Activated naive CD4-positive, alpha-beta T cell treated with anti-CD3 and anti-CD28 coated beads for 36 hours (primary cell): ENCODE results near the gene CHRM4. TPM values are rescaled to one million over a fixed set of nuclear protein-coding genes. Genes with fewer than 3 reads are reported as not detected.

Experiments used
- CTCF ChIA-PET: fragments of 350-600 bp; sonication (Branson Sonifier 250); formaldehyde crosslinking; loops from one replicate; lab custom pipeline; 2021; ENCODE audit warnings: antibody characterized with exemption; lab: Charles Lee
- DNase-seq: peaks from one replicate; pipeline ENCODE4 v3.0.0-alpha.2; 2020
- H3K27ac Mint-ChIP-seq: one replicate; pipeline ENCODE4 v1.8.0; 2021; ENCODE audit warnings: mild to moderate bottlenecking, mixed read lengths
- H3K27me3 Mint-ChIP-seq: one replicate; pipeline ENCODE4 v1.8.0; 2021; ENCODE audit warnings: low read depth, mixed read lengths
- H3K36me3 Mint-ChIP-seq: one replicate; pipeline ENCODE4 v1.8.0; 2021; ENCODE audit warnings: low read depth, mixed read lengths
- H3K4me1 Mint-ChIP-seq: one replicate; pipeline ENCODE4 v1.8.0; 2021; ENCODE audit warnings: low read depth, mixed read lengths
- H3K4me3 Mint-ChIP-seq: one replicate; pipeline ENCODE4 v1.8.0; 2021; ENCODE audit warnings: mild to moderate bottlenecking, moderate library complexity, mixed read lengths
- H3K9me3 Mint-ChIP-seq: one replicate; pipeline ENCODE4 v1.8.0; 2021; ENCODE audit warnings: mixed read lengths
- intact Hi-C: fragments of 100-400 bp; cut with micrococcal nuclease; formaldehyde crosslinking; loops from one replicate; pipeline ENCODE4 v1.15.1; 2023
- total RNA-seq, 2 experiments: library from RNA; stranded (reverse); gene quantifications; one replicate each; pipeline ENCODE4 v1.2.3, GENCODE V29; 2021

The CHRM4 gene
- total RNA-seq, 2 experiments from 2014 or later = not detected

GRCh38 chr11:46361283-46362155, 30.1 kb downstream of the CHRM4 start:
- H3K36me3 Mint-ChIP-seq = peaks cover 3% of the 10 kb centered on the region
- DNase-seq = peak; percentile 87
- H3K27ac Mint-ChIP-seq = peak overlapping the region; percentile 95
- no peaks in the 10 kb centered on the region for H3K27me3 Mint-ChIP-seq
- peaks cover 58% of the 10 kb centered on the region for H3K4me1 Mint-ChIP-seq
- CTCF ChIA-PET = interaction anchor here (0.5 to 15.3 kb wide), 9 partner anchors 12 to 214 kb away, joined by 3 to 368 read pairs (median 5); partner anchors contain the start of gene DGKZ
- intact Hi-C loops = loop anchor here (1.0 to 2.0 kb wide), 2 partner anchors 9 to 15 kb away; partner anchors contain the start of gene DGKZ
- H3K9me3 Mint-ChIP-seq = no peaks in the 10 kb centered on the region
- peak overlapping the region; percentile 78 for H3K4me3 Mint-ChIP-seq

- Mint-ChIP-seq H3K4me3 (peak overlapping the region; percentile 78), H3K9me3 (no peaks in the 10 kb centered on the region), H3K27me3 (no peaks in the 10 kb centered on the region), H3K4me1 (peaks cover 64% of the 10 kb centered on the region), H3K27ac (peak overlapping the region; percentile 95), H3K36me3 (peaks cover 3% of the 10 kb centered on the region)
- no peak for DNase-seq
- intact Hi-C loops = loop anchor here (1.0 to 2.0 kb wide), 2 partner anchors 9 to 14 kb away; partner anchors contain the start of gene DGKZ
- CTCF ChIA-PET = interaction anchor here (0.8 to 15.3 kb wide), 9 partner anchors 8 to 122 kb away, joined by 3 to 368 read pairs (median 5); partner anchors contain the start of gene DGKZ
Observed at GRCh38 chr11:46360878-46361277, 30.7 kb downstream of the CHRM4 start.

- DNase-seq = no peak
- intact Hi-C loops = loop anchor here (2.0 kb wide), 1 partner anchor 13 kb away; the partner anchor contains the start of gene DGKZ
- Mint-ChIP-seq H3K4me1 (peaks cover 65% of the 10 kb centered on the region), H3K4me3 (no peak overlapping the region), H3K27ac (peak overlapping the region; percentile 95), H3K9me3 (no peaks in the 10 kb centered on the region), H3K36me3 (peaks cover 3% of the 10 kb centered on the region), H3K27me3 (no peaks in the 10 kb centered on the region)
- CTCF ChIA-PET = interaction anchor here (1.0 to 15.3 kb wide), 5 partner anchors 9 to 51 kb away, joined by 3 to 368 read pairs (median 8); partner anchors contain the start of gene DGKZ
Observed at GRCh38 chr11:46359953-46360352, 31.6 kb downstream of the CHRM4 start.

GRCh38 chr11:46357483-46357936, 34.1 kb downstream of the CHRM4 start:
- Mint-ChIP-seq H3K9me3 (no peaks in the 10 kb centered on the region), H3K4me3 (no peak overlapping the region), H3K36me3 (no peaks in the 10 kb centered on the region), H3K27me3 (no peaks in the 10 kb centered on the region), H3K27ac (peak overlapping the region; percentile 68), H3K4me1 (peaks cover 70% of the 10 kb centered on the region)
- CTCF ChIA-PET = interaction anchor here (0.6 to 1.1 kb wide), 4 partner anchors 9 to 915 kb away, joined by 3 to 5 read pairs (median 4); no protein-coding TSS in a partner anchor
- no peak for DNase-seq
- intact Hi-C loops = no loop called here

GRCh38 chr11:46356924-46357482, 34.6 kb downstream of the CHRM4 start:
- H3K27me3 Mint-ChIP-seq = no peaks in the 10 kb centered on the region
- peak overlapping the region; percentile 21 for H3K27ac Mint-ChIP-seq
- H3K4me3 Mint-ChIP-seq = no peak overlapping the region
- H3K9me3 Mint-ChIP-seq = no peaks in the 10 kb centered on the region
- H3K36me3 Mint-ChIP-seq = no peaks in the 10 kb centered on the region
- CTCF ChIA-PET = interaction anchor here (0.7 to 13.5 kb wide), 4 partner anchors 9 to 115 kb away, joined by 3 to 368 read pairs (median 4); no protein-coding TSS in a partner anchor
- intact Hi-C loops = no loop called here
- peaks cover 70% of the 10 kb centered on the region for H3K4me1 Mint-ChIP-seq
- no peak for DNase-seq

GRCh38 chr11:46353698-46354097, 37.9 kb downstream of the CHRM4 start:
- intact Hi-C loops = no loop called here
- no peaks in the 10 kb centered on the region for H3K27me3 Mint-ChIP-seq
- peak; percentile 78 for DNase-seq
- peaks cover 86% of the 10 kb centered on the region for H3K4me1 Mint-ChIP-seq
- H3K36me3 Mint-ChIP-seq = peaks cover 5% of the 10 kb centered on the region
- peak overlapping the region; percentile 90 for H3K27ac Mint-ChIP-seq
- H3K9me3 Mint-ChIP-seq = no peaks in the 10 kb centered on the region
- CTCF ChIA-PET = interaction anchor here (0.5 to 14.1 kb wide), 10 partner anchors 9 to 347 kb away, joined by 3 to 368 read pairs (median 5); no protein-coding TSS in a partner anchor
- peak overlapping the region; percentile 41 for H3K4me3 Mint-ChIP-seq

GRCh38 chr11:46352063-46352841, 39.3 kb downstream of the CHRM4 start:
- no peaks in the 10 kb centered on the region for H3K27me3 Mint-ChIP-seq
- peak overlapping the region; percentile 90 for H3K27ac Mint-ChIP-seq
- peaks cover 77% of the 10 kb centered on the region for H3K4me1 Mint-ChIP-seq
- peaks cover 5% of the 10 kb centered on the region for H3K36me3 Mint-ChIP-seq
- H3K9me3 Mint-ChIP-seq = no peaks in the 10 kb centered on the region
- intact Hi-C loops = loop anchor here (1.0 kb wide), 3 partner anchors 9 to 177 kb away; no protein-coding TSS in a partner anchor
- peak overlapping the region; percentile 77 for H3K4me3 Mint-ChIP-seq
- peak; percentile 81 for DNase-seq
- CTCF ChIA-PET = interaction anchor here (0.5 to 14.1 kb wide), 21 partner anchors 7 to 266 kb away, joined by 3 to 368 read pairs (median 5); no protein-coding TSS in a partner anchor

- H3K27ac Mint-ChIP-seq = peak overlapping the region; percentile 80
- peaks cover 5% of the 10 kb centered on the region for H3K36me3 Mint-ChIP-seq
- peaks cover 76% of the 10 kb centered on the region for H3K4me1 Mint-ChIP-seq
- H3K27me3 Mint-ChIP-seq = no peaks in the 10 kb centered on the region
- intact Hi-C loops = loop anchor here (1.0 kb wide), 3 partner anchors 10 to 178 kb away; no protein-coding TSS in a partner anchor
- CTCF ChIA-PET = interaction anchor here (0.7 to 14.1 kb wide), 17 partner anchors 7 to 637 kb away, joined by 3 to 368 read pairs (median 6); no protein-coding TSS in a partner anchor
- DNase-seq = no peak
- no peaks in the 10 kb centered on the region for H3K9me3 Mint-ChIP-seq
- peak overlapping the region; percentile 77 for H3K4me3 Mint-ChIP-seq
Observed at GRCh38 chr11:46351606-46352005, 40.0 kb downstream of the CHRM4 start.

GRCh38 chr11:46351148-46351547, 40.4 kb downstream of the CHRM4 start:
- CTCF ChIA-PET = interaction anchor here (0.6 to 14.1 kb wide), 11 partner anchors 10 to 636 kb away, joined by 3 to 368 read pairs (median 7); no protein-coding TSS in a partner anchor
- no peaks in the 10 kb centered on the region for H3K27me3 Mint-ChIP-seq
- peaks cover 5% of the 10 kb centered on the region for H3K36me3 Mint-ChIP-seq
- H3K9me3 Mint-ChIP-seq = no peaks in the 10 kb centered on the region
- peaks cover 76% of the 10 kb centered on the region for H3K4me1 Mint-ChIP-seq
- peak overlapping the region; percentile 80 for H3K27ac Mint-ChIP-seq
- H3K4me3 Mint-ChIP-seq = peak overlapping the region; percentile 77
- no peak for DNase-seq
- intact Hi-C loops = no loop called here

GRCh38 chr11:46350695-46351094, 40.9 kb downstream of the CHRM4 start:
- Mint-ChIP-seq H3K36me3 (peaks cover 5% of the 10 kb centered on the region), H3K9me3 (no peaks in the 10 kb centered on the region), H3K4me3 (no peak overlapping the region), H3K27ac (peak overlapping the region; percentile 80), H3K27me3 (no peaks in the 10 kb centered on the region), H3K4me1 (peaks cover 76% of the 10 kb centered on the region)
- DNase-seq = no peak
- intact Hi-C loops = no loop called here
- CTCF ChIA-PET = interaction anchor here (0.6 to 14.1 kb wide), 6 partner anchors 10 to 636 kb away, joined by 3 to 368 read pairs (median 39); no protein-coding TSS in a partner anchor
